SJSA1 (cell line): Measurements from ENCODE around the gene LETMD1. TPM values are rescaled to one million over a fixed set of nuclear protein-coding genes. Genes with fewer than 3 reads are reported as not detected.
"Not testable (repeated sequence)": the region's sequence is repeated elsewhere in the genome, so short reads cannot be mapped to it uniquely, and the experiment has no call there.

Experiments
- DNase-seq, 2 experiments: peaks; one replicate each; pipeline ENCODE4 v3.0.0-alpha.2; 2015 to 2020; ENCODE audit warnings: low spot score in 2 of 2, low read depth in 1 of 2
- H3K27ac ChIP-seq: fragments of 250-450 bp; sonication (Bioruptor Pico); 2 replicates; pipeline ENCODE4 v1.5.1; 2020; ENCODE audit warnings: mild to moderate bottlenecking, moderate library complexity
- H3K27me3 ChIP-seq: fragments of 250-450 bp; sonication (Bioruptor Pico); replicated peaks from 2 replicates; pipeline ENCODE4 v1.5.1; 2020; ENCODE audit warnings: mild to moderate bottlenecking, moderate library complexity
- H3K36me3 ChIP-seq: fragments of 250-450 bp; sonication (Bioruptor Pico); 2 replicates; pipeline ENCODE4 v1.5.1; 2020; ENCODE audit warnings: mild to moderate bottlenecking
- H3K4me1 ChIP-seq: fragments of 250-450 bp; sonication (Bioruptor Pico); replicated peaks from 2 replicates; pipeline ENCODE4 v1.6.1; 2021; ENCODE audit warnings: mild to moderate bottlenecking
- H3K4me3 ChIP-seq: fragments of 250-450 bp; sonication (Bioruptor Pico); 2 replicates; pipeline ENCODE4 v1.5.1; 2020; ENCODE audit warnings: mild to moderate bottlenecking
- H3K9me3 ChIP-seq: fragments of 250-450 bp; sonication (Bioruptor Pico); replicated peaks from 2 replicates; pipeline ENCODE4 v1.5.1; 2020; ENCODE audit warnings: mild to moderate bottlenecking
- total RNA-seq: library from RNA; depleted of rRNA; stranded (reverse); fragments of >200 nt; shearing (Covaris generic); gene quantifications from 2 replicates; pipeline ENCODE4 v1.2.3, GENCODE V29; 2014; rRNA removed

LETMD1 gene
- 28.5 and 43.0 TPM in 2 replicates for total RNA-seq

GRCh38 chr12:51047655-51048540, at the start of gene LETMD1:
Gene LETMD1, plus strand, starts transcription at chr12:51048327. Its CDS starts 30 bp downstream, at chr12:51048357.
- peaks cover 12% of the 10 kb centered on the region for H3K4me1 ChIP-seq
- H3K27ac ChIP-seq = peak within 1 kb of the TSS; percentile 63
- peak; percentile 95 to 98 for DNase-seq
- H3K27me3 ChIP-seq = no peaks in the 10 kb centered on the region
- peak within 1 kb of the TSS; percentile 53 for H3K4me3 ChIP-seq
- no peaks in the 10 kb centered on the region for H3K9me3 ChIP-seq
- peaks cover 13% of the 10 kb centered on the region for H3K36me3 ChIP-seq

GRCh38 chr12:50999093-50999492, 49.0 kb upstream of the LETMD1 start:
- Histone ChIP-seq H3K9me3 (no peaks in the 10 kb centered on the region), H3K36me3 (peaks cover 52% of the 10 kb centered on the region), H3K27me3 (no peaks in the 10 kb centered on the region), H3K4me1 (no peaks in the 10 kb centered on the region), H3K27ac (no peak overlapping the region), H3K4me3 (no peak overlapping the region)
- DNase-seq = no peak

- Histone ChIP-seq H3K4me1 (no peaks in the 10 kb centered on the region), H3K27ac (no peak overlapping the region), H3K27me3 (no peaks in the 10 kb centered on the region), H3K4me3 (no peak overlapping the region), H3K9me3 (no peaks in the 10 kb centered on the region), H3K36me3 (peaks cover 55% of the 10 kb centered on the region)
- DNase-seq = peak in 1 of 2 experiments; percentile 25
Measured at GRCh38 chr12:51000245-51000644, 47.9 kb upstream of the LETMD1 start.

- no peaks in the 10 kb centered on the region for H3K27me3 ChIP-seq
- no peak for DNase-seq
- H3K27ac ChIP-seq = no peak overlapping the region
- peaks cover 41% of the 10 kb centered on the region for H3K36me3 ChIP-seq
- H3K9me3 ChIP-seq = no peaks in the 10 kb centered on the region
- H3K4me1 ChIP-seq = no peaks in the 10 kb centered on the region
- no peak overlapping the region for H3K4me3 ChIP-seq
Measured at GRCh38 chr12:51001799-51002198, 46.3 kb upstream of the LETMD1 start.

- H3K36me3 ChIP-seq = peaks cover 43% of the 10 kb centered on the region
- no peaks in the 10 kb centered on the region for H3K9me3 ChIP-seq
- no peak for DNase-seq
- no peak overlapping the region for H3K27ac ChIP-seq
- no peaks in the 10 kb centered on the region for H3K4me1 ChIP-seq
- H3K4me3 ChIP-seq = no peak overlapping the region
- no peaks in the 10 kb centered on the region for H3K27me3 ChIP-seq
Measured at GRCh38 chr12:51004504-51004903, 43.6 kb upstream of the LETMD1 start.

GRCh38 chr12:51005030-51005429, 43.1 kb upstream of the LETMD1 start:
- Histone ChIP-seq H3K36me3 (peaks cover 38% of the 10 kb centered on the region), H3K4me3 (no peak overlapping the region)

GRCh38 chr12:51005671-51006070, 42.5 kb upstream of the LETMD1 start:
- Histone ChIP-seq H3K4me1 (no peaks in the 10 kb centered on the region), H3K9me3 (no peaks in the 10 kb centered on the region), H3K4me3 (no peak overlapping the region), H3K27me3 (no peaks in the 10 kb centered on the region), H3K27ac (no peak overlapping the region), H3K36me3 (peaks cover 31% of the 10 kb centered on the region)
- no peak for DNase-seq

More at GRCh38 chr12:51005030-51005429, 43.1 kb upstream of the LETMD1 start:
- Histone ChIP-seq H3K4me1 (no peaks in the 10 kb centered on the region), H3K27me3 (no peaks in the 10 kb centered on the region), H3K27ac (no peak overlapping the region), H3K9me3 (no peaks in the 10 kb centered on the region)
- DNase-seq = no peak

- Histone ChIP-seq H3K9me3 (no peaks in the 10 kb centered on the region), H3K27ac (no peak overlapping the region), H3K4me3 (no peak overlapping the region), H3K27me3 (no peaks in the 10 kb centered on the region), H3K36me3 (peaks cover 27% of the 10 kb centered on the region), H3K4me1 (no peaks in the 10 kb centered on the region)
- no peak for DNase-seq
Measured at GRCh38 chr12:51008329-51009055, 39.6 kb upstream of the LETMD1 start.

- DNase-seq = no peak
- H3K27ac ChIP-seq = no peak overlapping the region
- no peak overlapping the region for H3K4me3 ChIP-seq
Measured at GRCh38 chr12:51009056-51009440, 39.1 kb upstream of the LETMD1 start.

GRCh38 chr12:51011955-51012354, 36.2 kb upstream of the LETMD1 start:
- Histone ChIP-seq H3K27me3 (no peaks in the 10 kb centered on the region), H3K27ac (no peak overlapping the region), H3K4me1 (no peaks in the 10 kb centered on the region), H3K36me3 (peaks cover 12% of the 10 kb centered on the region), H3K4me3 (no peak overlapping the region), H3K9me3 (no peaks in the 10 kb centered on the region)
- DNase-seq = no peak

More at GRCh38 chr12:51009056-51009440, 39.1 kb upstream of the LETMD1 start:
- Histone ChIP-seq H3K9me3 (no peaks in the 10 kb centered on the region), H3K36me3 (peaks cover 26% of the 10 kb centered on the region), H3K4me1 (no peaks in the 10 kb centered on the region), H3K27me3 (no peaks in the 10 kb centered on the region)

- Histone ChIP-seq H3K9me3 (no peaks in the 10 kb centered on the region), H3K27ac (no peak overlapping the region), H3K4me1 (no peaks in the 10 kb centered on the region), H3K4me3 (no peak overlapping the region), H3K27me3 (no peaks in the 10 kb centered on the region), H3K36me3 (peaks cover 4% of the 10 kb centered on the region)
- DNase-seq = no peak
Measured at GRCh38 chr12:51012570-51013236, 35.4 kb upstream of the LETMD1 start.

GRCh38 chr12:51013441-51013840, 34.7 kb upstream of the LETMD1 start:
- no peak for DNase-seq
- no peak overlapping the region for H3K4me3 ChIP-seq
- peaks cover 1% of the 10 kb centered on the region; the same call in 1 of the 2 replicates for H3K36me3 ChIP-seq
- no peak overlapping the region for H3K27ac ChIP-seq
- H3K4me1 ChIP-seq = no peaks in the 10 kb centered on the region
- no peaks in the 10 kb centered on the region for H3K27me3 ChIP-seq
- H3K9me3 ChIP-seq = no peaks in the 10 kb centered on the region

- H3K36me3 ChIP-seq, DNase-seq, H3K4me1 ChIP-seq, H3K27me3 ChIP-seq, H3K4me3 ChIP-seq, H3K27ac ChIP-seq, H3K9me3 ChIP-seq: not testable (repeated sequence)
Measured at GRCh38 chr12:51014467-51014866, 33.7 kb upstream of the LETMD1 start.
